H9 (cell line): Measurements from ENCODE around the gene MICA. TPM values are rescaled to one million over a fixed set of nuclear protein-coding genes. Genes with fewer than 3 reads are reported as not detected.

Experiments used
- DNase-seq: peaks from one replicate; pipeline ENCODE4 v3.0.0-alpha.2; 2017
- H2AFZ ChIP-seq: one replicate; pipeline ENCODE4 v1.6.1; 2013; ENCODE audit warnings: mild to moderate bottlenecking, low read length, control low read depth, moderate library complexity
- H2AK5ac ChIP-seq: 2 replicates; pipeline ENCODE4 v1.6.1; 2013; ENCODE audit warnings: low read length, control low read depth, mixed read lengths; ENCODE audit not compliant: insufficient read length
- H2BK120ac ChIP-seq: one replicate; pipeline ENCODE4 v1.6.1; 2013; ENCODE audit warnings: low read depth, mild to moderate bottlenecking, low read length, control low read depth, inconsistent platforms; ENCODE audit not compliant: poor library complexity, severe bottlenecking
- H2BK12ac ChIP-seq: 2 replicates; pipeline ENCODE4 v1.6.1; 2013; ENCODE audit warnings: low read length, control low read depth, mixed read lengths, low read depth; ENCODE audit not compliant: insufficient read length
- H2BK15ac ChIP-seq: 2 replicates; pipeline ENCODE4 v1.6.1; 2013; ENCODE audit warnings: low read depth, low read length, control low read depth
- H2BK20ac ChIP-seq: one replicate; pipeline ENCODE4 v1.6.1; 2013; ENCODE audit warnings: low read depth, mild to moderate bottlenecking, low read length, control low read depth, inconsistent platforms; ENCODE audit not compliant: poor library complexity, severe bottlenecking
- H2BK5ac ChIP-seq: 2 replicates; pipeline ENCODE4 v1.6.1; 2013; ENCODE audit warnings: low read length, control low read depth, mixed read lengths; ENCODE audit not compliant: insufficient read length
- H3K14ac ChIP-seq: 2 replicates; pipeline ENCODE4 v1.6.1; 2013; ENCODE audit warnings: low read length, control low read depth; ENCODE audit not compliant: insufficient read depth
- H3K18ac ChIP-seq: 2 replicates; pipeline ENCODE4 v1.6.1; 2013; ENCODE audit warnings: low read depth, mild to moderate bottlenecking, mixed read lengths, low read length, control low read depth; ENCODE audit not compliant: insufficient read length
- H3K23ac ChIP-seq: 2 replicates; pipeline ENCODE4 v1.6.1; 2013; ENCODE audit warnings: low read length, control low read depth, mixed read lengths, low read depth; ENCODE audit not compliant: insufficient read length
- H3K23me2 ChIP-seq: 2 replicates; pipeline ENCODE4 v1.6.1; 2013; ENCODE audit warnings: low read depth, mild to moderate bottlenecking, mixed read lengths, low read length, control low read depth; ENCODE audit not compliant: insufficient read length, poor library complexity, severe bottlenecking
- H3K27ac ChIP-seq: 2 replicates; pipeline ENCODE4 v1.5.1; 2013; ENCODE audit warnings: low read length, control low read depth, mixed read lengths, low read depth; ENCODE audit not compliant: insufficient read length
- H3K27me3 ChIP-seq: 2 replicates; pipeline ENCODE4 v1.6.1; 2013; ENCODE audit warnings: low read length, control low read depth, inconsistent platforms; ENCODE audit not compliant: insufficient read depth
- H3K4ac ChIP-seq: 2 replicates; pipeline ENCODE4 v1.6.1; 2013; ENCODE audit warnings: low read depth, mild to moderate bottlenecking, control low read depth, inconsistent platforms, low read length, moderate library complexity
- H3K4me1 ChIP-seq: 2 replicates; pipeline ENCODE4 v1.6.1; 2013; ENCODE audit warnings: low read length, control low read depth, inconsistent platforms; ENCODE audit not compliant: insufficient read depth
- H3K4me2 ChIP-seq: 2 replicates; pipeline ENCODE4 v1.6.1; 2013; ENCODE audit warnings: low read length, control low read depth, mixed read lengths; ENCODE audit not compliant: insufficient read length, insufficient read depth
- H3K56ac ChIP-seq: 2 replicates; pipeline ENCODE4 v1.6.1; 2013; ENCODE audit warnings: low read depth, mild to moderate bottlenecking, mixed read lengths, low read length, control low read depth; ENCODE audit not compliant: insufficient read length
- H3K79me1 ChIP-seq: 2 replicates; pipeline ENCODE4 v1.6.1; 2013; ENCODE audit warnings: low read depth, mild to moderate bottlenecking, moderate library complexity, low read length, control low read depth, inconsistent platforms; ENCODE audit not compliant: insufficient read depth, poor library complexity, severe bottlenecking
- H3K79me2 ChIP-seq: 2 replicates; pipeline ENCODE4 v1.6.1; 2013; ENCODE audit warnings: low read length, control low read depth, inconsistent platforms; ENCODE audit not compliant: insufficient read depth
- H3K9ac ChIP-seq: 2 replicates; pipeline ENCODE4 v1.6.1; 2013; ENCODE audit warnings: low read length, control low read depth, mixed read lengths; ENCODE audit not compliant: insufficient read length; ENCODE audit errors: extremely low read depth
- H3K9me3 ChIP-seq: one replicate; pipeline ENCODE4 v1.6.1; 2013; ENCODE audit warnings: low read depth, low read length, inconsistent platforms; ENCODE audit not compliant: control insufficient read depth
- H3T11ph ChIP-seq: one replicate; pipeline ENCODE4 v1.6.1; 2013; ENCODE audit warnings: mild to moderate bottlenecking, low read length, control low read depth, inconsistent platforms
- H4K20me1 ChIP-seq: one replicate; pipeline ENCODE4 v1.6.1; 2013; ENCODE audit not compliant: control insufficient read depth, insufficient read length, insufficient read depth
- H4K5ac ChIP-seq: 2 replicates; pipeline ENCODE4 v1.6.1; 2013; ENCODE audit warnings: low read depth, mild to moderate bottlenecking, mixed read lengths, low read length, control low read depth; ENCODE audit not compliant: insufficient read length
- H4K8ac ChIP-seq: replicated peaks from 2 replicates; pipeline ENCODE4 v1.6.1; 2013; ENCODE audit warnings: low read length, control low read depth, mixed read lengths, low read depth; ENCODE audit not compliant: insufficient read length
- H4K91ac ChIP-seq: 2 replicates; pipeline ENCODE4 v1.6.1; 2013; ENCODE audit warnings: low read depth, mild to moderate bottlenecking, moderate library complexity, mixed read lengths, low read length, control low read depth; ENCODE audit not compliant: insufficient read length
- H3K27ac Mint-ChIP-seq, 3 experiments: 2 replicates in 2 of 3; 3 replicates in 1 of 3; pipeline ENCODE4 v1.8.0; 2020 to 2021; ENCODE audit warnings: mixed read lengths in 3 of 3, mild to moderate bottlenecking in 1 of 3, moderate library complexity in 1 of 3
- H3K27me3 Mint-ChIP-seq: 2 replicates; pipeline ENCODE4 v1.8.0; 2021; ENCODE audit warnings: low read depth, mild to moderate bottlenecking, moderate library complexity, mixed read lengths
- H3K36me3 Mint-ChIP-seq, 3 experiments: 2 replicates in 2 of 3; 3 replicates in 1 of 3; pipeline ENCODE4 v1.8.0; 2020 to 2021; ENCODE audit warnings: low read depth in 3 of 3, mixed read lengths in 3 of 3; ENCODE audit not compliant: insufficient read depth in 1 of 3
- H3K4me1 Mint-ChIP-seq, 2 experiments: 2 replicates each; pipeline ENCODE4 v1.8.0; 2020; ENCODE audit warnings: mixed read lengths in 2 of 2
- H3K4me3 Mint-ChIP-seq, 2 experiments: 2 replicates in 1 of 2; 3 replicates in 1 of 2; pipeline ENCODE4 v1.8.0; 2020 to 2021; ENCODE audit warnings: mild to moderate bottlenecking in 2 of 2, mixed read lengths in 2 of 2, moderate library complexity in 1 of 2
- H3K9me3 Mint-ChIP-seq, 2 experiments: 2 replicates in 1 of 2; 3 replicates in 1 of 2; pipeline ENCODE4 v1.8.0; 2020; ENCODE audit warnings: mild to moderate bottlenecking in 2 of 2, mixed read lengths in 2 of 2, moderate library complexity in 1 of 2
- WGBS: extraction: QIAGEN DNeasy Blood & Tissue Kit; methylation state at CpG from one replicate; pipeline ENCODE4 v1.1.7; 2013; ENCODE audit warnings: missing lambda C conversion rate, low lambda C conversion rate, mixed read lengths; ENCODE audit not compliant: insufficient read length; ENCODE audit errors: extremely low coverage; 5-methylcytosine and 5-hydroxymethylcytosine counted together
- total RNA-seq: library from RNA; stranded (reverse); gene quantifications from 2 replicates; pipeline ENCODE4 v1.2.1, GENCODE V29; 2021
- TF ChIP-seq, protein P1 (sequence below): fragments of 200-600 bp; sonication (generic); conservative IDR thresholded peaks from 3 replicates; pipeline ENCODE4 v1.8.0; 2021; ENCODE audit warnings: antibody characterized with exemption, mild to moderate bottlenecking

The MICA gene
- total RNA-seq, 1 experiment from 2014 or later, result 8.5 TPM

DNA sequence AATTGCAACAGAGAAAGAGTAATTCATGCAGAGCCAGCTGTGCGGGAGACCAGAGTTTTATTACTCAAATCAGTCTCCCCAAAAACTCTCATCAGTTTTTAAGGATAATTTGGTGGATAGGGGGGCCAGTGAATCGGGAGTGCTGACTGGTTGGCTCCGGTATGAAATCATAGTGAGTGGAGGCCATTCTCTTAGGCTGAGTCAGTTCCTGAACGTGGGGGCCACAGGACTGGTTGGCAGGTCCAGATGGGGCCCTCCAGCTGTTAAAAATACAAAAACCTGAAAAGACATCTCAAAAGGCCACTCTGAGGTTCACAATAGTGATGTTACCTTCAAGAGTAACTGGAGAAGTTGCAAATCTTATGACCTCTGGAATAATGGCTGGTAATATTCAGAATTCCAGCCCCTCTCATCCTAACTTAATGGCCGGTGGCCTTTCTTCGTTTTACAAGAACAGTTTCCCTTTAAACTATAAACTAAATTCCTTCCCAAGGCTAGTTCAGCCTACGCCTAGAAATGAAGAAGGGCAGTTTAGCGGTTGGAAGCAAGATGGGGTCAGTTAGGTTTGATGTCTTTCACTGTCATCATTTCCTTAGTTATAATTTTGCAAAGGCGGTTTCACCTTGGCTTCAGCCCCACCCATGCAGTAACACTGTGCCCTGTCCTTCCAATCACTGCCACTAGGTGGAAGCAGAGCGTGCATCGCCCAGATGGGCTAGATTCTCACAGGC lies 6.8 kb upstream of the MICA start:
- Mint-ChIP-seq H3K27me3 (peaks cover 45% of the 10 kb centered on the region), H3K27ac (no peak overlapping the region), H3K4me1 (peaks cover 44 to 45% of the 10 kb centered on the region in 2 experiments), H3K36me3 (peaks cover 2 to 6% (median 5%) of the 10 kb centered on the region in 3 experiments; a peak in 6 of 7 replicates), H3K4me3 (no peak overlapping the region; a peak in 1 of 5 replicates), H3K9me3 (peaks cover 7 to 16% of the 10 kb centered on the region in 2 experiments)
- TF ChIP-seq, protein P1, sequence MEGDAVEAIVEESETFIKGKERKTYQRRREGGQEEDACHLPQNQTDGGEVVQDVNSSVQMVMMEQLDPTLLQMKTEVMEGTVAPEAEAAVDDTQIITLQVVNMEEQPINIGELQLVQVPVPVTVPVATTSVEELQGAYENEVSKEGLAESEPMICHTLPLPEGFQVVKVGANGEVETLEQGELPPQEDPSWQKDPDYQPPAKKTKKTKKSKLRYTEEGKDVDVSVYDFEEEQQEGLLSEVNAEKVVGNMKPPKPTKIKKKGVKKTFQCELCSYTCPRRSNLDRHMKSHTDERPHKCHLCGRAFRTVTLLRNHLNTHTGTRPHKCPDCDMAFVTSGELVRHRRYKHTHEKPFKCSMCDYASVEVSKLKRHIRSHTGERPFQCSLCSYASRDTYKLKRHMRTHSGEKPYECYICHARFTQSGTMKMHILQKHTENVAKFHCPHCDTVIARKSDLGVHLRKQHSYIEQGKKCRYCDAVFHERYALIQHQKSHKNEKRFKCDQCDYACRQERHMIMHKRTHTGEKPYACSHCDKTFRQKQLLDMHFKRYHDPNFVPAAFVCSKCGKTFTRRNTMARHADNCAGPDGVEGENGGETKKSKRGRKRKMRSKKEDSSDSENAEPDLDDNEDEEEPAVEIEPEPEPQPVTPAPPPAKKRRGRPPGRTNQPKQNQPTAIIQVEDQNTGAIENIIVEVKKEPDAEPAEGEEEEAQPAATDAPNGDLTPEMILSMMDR, result peak; percentile 78
- H4K91ac ChIP-seq, result no peak overlapping the region
- H2AFZ ChIP-seq, result no peak overlapping the region
- no peak overlapping the region for H3K14ac ChIP-seq
- H4K8ac ChIP-seq, result no peak overlapping the region
- no peak overlapping the region for H2BK12ac ChIP-seq
- H2AK5ac ChIP-seq, result no peak overlapping the region
- H3K4ac ChIP-seq, result no peak overlapping the region
- no peak overlapping the region for H3K56ac ChIP-seq
- H4K20me1 ChIP-seq, result no peaks in the 10 kb centered on the region
- no peak overlapping the region for H2BK20ac ChIP-seq
- no peaks in the 10 kb centered on the region for H3K79me2 ChIP-seq
- no peak overlapping the region for H3K23ac ChIP-seq
- no peak overlapping the region for H3K27ac ChIP-seq
- H3K27me3 ChIP-seq, result peaks cover under 1% of the 10 kb centered on the region; the same call in 1 of the 2 replicates
- no peaks in the 10 kb centered on the region for H3K9me3 ChIP-seq
- H3K18ac ChIP-seq, result no peak overlapping the region
- no peak overlapping the region for H3K4me2 ChIP-seq
- H3K23me2 ChIP-seq, result peaks cover 10% of the 10 kb centered on the region
- no peak overlapping the region for H4K5ac ChIP-seq
- H2BK120ac ChIP-seq, result no peak overlapping the region
- no peak overlapping the region for H3T11ph ChIP-seq
- H2BK5ac ChIP-seq, result no peak overlapping the region
- H2BK15ac ChIP-seq, result no peak overlapping the region
- H3K9ac ChIP-seq, result no peak overlapping the region
- no peaks in the 10 kb centered on the region for H3K79me1 ChIP-seq
- DNase-seq, result peak; percentile 72
- WGBS, result no CpG with 5 or more reads among the region's 11 CpGs
- no peaks in the 10 kb centered on the region; the same call in 1 of the 2 replicates for H3K4me1 ChIP-seq
